ENCODE measurements around the gene DOCK1.
"Not testable (repeated sequence)": the region's sequence is repeated elsewhere in the genome, so short reads cannot be mapped to it uniquely, and the experiment has no call there.

The DOCK1 gene

GRCh38 chr10:126904818-126905701 is at the start of gene DOCK1:
DOCK1 (plus strand) TSS chr10:126905428; CDS start chr10:126905518, 90 bp downstream.
- DNase-seq = no peak

DNA sequence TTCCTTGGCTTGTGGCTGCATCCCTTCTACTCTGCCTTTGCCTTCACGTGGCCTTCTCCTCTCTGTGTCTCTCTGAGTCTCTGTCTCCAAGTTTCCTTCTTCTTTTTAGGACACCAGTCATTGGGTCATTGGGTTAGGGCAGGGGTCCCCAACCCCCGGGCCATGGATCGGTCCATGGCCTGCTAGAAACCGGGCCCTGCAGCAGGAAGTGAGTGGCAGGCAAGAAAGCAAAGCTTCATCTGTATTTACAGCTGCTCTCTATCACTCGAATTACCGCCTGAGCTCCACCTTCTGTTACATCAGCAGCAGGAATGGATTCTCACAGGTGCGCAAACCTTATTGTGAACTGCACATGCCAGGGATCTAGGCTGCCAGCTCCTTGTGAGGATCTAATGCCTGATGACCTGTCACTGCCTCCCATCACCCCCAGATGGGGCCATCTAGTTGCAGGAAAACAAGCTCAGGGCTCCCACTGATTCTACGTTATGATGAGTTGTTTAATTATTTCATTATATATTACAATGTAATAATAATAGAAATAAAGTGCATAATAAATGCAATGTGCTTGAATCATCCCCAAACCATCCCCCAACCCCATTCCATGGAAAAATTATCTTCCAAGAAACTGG is 47.9 kb upstream of the DOCK1 start:
- DNase-seq = no peak

DNA sequence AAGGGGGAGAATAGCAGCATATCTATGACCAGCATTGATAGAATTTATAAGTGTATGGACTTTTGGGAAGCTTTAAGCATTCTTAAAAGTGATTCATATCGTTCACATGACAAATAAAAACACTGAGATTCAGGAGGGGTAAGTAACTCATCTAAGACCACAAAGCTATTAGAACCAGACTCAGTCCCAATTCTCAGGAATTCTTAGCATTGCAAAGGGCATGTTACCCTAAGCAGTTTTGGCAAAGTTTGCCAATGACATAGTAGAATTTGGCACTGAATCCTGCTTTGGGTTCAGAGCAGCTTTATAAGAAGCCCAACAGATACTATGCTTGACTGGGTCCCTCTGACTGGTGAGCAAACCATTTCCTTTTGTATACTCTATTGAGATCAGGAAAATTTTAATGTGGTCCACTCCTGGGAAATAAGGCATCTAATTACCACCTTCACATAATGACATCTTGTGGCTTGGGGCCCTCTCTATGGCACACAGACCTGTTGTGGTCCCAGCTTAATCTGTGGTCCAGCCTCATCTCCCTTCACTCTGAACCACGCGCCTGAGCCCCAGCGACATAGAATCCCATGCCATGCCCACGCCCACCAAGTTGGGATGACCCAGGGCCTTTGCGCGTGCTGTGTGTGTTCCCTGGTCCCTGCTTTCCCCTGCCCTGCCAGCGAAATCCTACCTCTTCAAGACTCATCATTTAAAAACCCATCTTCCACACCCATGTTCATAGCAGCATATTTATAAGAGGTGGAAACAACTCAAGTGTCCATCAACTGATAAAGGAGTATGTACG is 37.5 kb upstream of the DOCK1 start:
- no peak for DNase-seq

- DNase-seq = no peak
Measured at GRCh38 chr10:126868371-126868770, 36.9 kb upstream of the DOCK1 start.

- no peak for DNase-seq
Measured at GRCh38 chr10:126872135-126872534, 33.1 kb upstream of the DOCK1 start.

- no peak for DNase-seq
Measured at GRCh38 chr10:126872768-126873167, 32.5 kb upstream of the DOCK1 start.

DNA sequence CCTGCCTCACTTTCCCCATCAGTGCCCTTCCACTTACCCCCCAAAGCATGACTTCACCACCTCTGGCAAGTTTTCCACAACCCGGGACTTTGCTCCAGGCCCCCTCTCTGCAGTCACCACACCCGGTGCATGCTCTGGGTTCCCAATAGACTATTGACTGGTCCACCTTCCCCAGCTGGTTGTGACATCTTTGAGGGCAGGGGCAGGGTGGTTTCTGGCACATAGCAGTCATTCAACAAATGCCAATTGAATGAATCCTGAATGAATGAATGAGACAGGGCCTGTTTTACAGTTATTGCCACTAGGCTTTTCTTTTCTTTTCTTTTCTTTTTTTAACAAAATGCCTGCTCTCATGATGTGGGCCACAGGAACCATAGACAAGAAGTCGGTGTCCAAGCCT is 28.8 kb upstream of the DOCK1 start:
- no peak for DNase-seq

DNA sequence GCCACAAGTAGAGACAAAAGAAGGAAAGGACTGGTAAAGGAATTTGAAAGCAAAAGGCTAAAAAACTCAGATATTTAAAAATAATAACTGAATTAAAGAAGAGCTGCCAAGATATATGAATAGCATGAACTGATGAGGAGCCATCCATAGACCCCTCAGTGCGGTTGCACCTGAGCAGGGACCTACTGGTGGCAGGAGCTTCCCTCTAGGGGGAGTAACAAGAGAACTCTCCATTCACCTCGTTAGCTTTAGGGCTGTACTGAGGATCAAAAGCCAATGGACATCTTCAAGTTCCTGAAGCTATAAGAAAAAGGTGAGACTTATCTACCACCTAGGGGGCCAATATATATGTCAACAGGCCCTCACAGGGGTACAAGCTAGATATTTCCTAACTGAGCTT is 27.8 kb upstream of the DOCK1 start:
- DNase-seq = no peak

GRCh38 chr10:126878594-126878993 is 26.6 kb upstream of the DOCK1 start:
- DNase-seq = no peak

DNA sequence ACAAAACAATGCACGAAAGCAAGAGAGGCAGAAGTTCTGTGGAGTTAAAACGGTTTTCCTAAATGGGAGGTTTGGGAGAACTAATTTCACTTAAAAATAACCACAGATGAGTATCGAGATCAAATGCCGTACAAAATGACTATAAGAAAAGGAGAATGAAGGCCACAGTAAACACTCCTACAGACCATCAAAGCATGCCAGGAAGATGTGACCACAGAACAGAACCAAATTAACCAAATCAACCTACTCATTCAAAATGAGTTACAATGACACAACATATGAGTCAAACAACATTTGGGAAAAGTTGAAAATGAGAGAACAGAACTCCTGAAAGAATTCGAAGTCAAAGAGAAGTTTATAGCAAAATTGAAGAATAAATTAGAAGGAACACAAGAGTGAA is 24.3 kb upstream of the DOCK1 start:
- DNase-seq = no peak

- DNase-seq = not testable (repeated sequence)
Measured at GRCh38 chr10:126882055-126882454, 23.2 kb upstream of the DOCK1 start.

- DNase-seq = not testable (repeated sequence)
Measured at GRCh38 chr10:126888436-126888835, 16.8 kb upstream of the DOCK1 start.

DNA sequence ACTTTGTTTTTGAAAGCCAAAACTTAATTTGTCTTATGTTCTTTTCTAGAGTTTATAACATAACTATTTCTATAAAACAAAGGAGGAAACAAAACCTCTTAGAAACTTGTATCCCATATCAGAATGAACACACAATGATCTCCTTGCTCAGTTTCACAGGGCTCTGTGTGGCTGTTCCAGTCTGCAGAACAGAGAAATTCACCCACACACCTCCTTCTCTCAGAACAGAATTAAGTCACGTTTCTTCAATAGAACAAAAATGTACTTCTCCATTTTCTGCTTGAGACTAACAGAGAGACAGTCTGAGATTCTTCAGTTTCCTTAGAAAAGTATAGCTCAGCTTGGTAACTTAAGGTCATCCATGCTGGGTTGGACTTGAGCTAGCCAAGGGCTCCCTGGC is 15.8 kb upstream of the DOCK1 start:
- no peak for DNase-seq

DNA sequence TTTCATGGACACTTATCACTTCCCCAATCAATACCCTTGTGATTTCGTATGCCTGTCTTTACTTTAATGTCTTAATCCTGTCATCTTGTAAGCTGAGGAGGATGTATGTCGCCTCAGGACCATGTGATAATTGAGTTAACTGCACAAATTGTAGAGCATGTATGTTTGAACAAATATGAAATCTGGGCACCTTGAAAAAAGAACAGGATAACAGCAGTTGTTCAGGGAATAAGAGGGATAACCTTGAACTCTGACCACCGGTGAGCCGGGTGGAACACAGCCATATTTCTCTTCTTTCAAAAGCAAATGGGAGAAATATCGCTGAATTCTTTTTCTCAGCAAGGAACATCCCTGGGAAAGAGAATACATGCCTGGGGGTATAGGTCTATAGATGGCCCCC is 14.4 kb upstream of the DOCK1 start:
- DNase-seq = not testable (repeated sequence)

DNA sequence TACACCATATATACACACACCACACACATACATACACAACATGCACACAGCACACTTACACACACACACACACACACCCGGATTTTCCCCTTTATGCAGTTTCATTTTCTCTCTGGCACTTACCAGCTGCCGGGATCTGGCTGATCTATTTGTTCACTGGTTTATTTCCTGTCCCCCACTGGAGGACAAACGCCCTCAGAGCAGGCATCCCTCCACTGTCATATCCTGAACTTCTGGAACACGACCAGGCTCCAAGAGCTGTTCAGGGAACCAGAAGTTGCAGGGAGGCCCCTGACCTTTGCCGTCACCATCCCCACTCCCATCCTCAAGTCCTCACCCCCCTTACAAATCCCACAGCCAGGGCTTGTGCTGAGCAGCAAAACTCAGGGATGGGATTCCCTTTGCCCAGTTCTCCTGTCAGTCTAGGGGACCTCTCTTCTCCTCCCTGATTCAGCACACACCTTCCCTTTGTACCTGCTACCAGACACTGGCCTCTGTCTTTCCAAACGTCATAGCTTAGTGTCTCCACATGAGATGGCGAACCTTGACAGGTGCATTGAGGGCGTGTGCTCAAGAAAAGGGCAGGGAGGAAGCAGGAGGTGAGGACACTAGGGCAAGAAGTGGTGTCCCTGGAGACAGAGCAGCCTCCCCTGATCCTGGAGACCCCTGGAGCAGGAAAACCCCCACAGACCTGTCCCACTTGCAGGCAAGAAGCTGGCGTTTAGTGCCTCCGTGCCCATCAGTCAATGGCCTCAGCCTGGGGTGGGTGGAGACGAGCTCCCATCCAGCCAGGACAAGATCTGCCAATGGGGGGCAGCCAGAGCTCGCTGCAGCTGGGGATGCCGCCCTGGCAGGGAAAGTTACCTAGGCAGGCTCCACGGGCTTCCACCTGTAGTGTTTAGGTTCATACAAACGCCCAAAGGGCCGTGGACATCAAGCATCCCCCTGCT is 12.7 kb upstream of the DOCK1 start:
- no peak for DNase-seq

- no peak for DNase-seq
Measured at GRCh38 chr10:126893206-126893605, 12.0 kb upstream of the DOCK1 start.

DNA sequence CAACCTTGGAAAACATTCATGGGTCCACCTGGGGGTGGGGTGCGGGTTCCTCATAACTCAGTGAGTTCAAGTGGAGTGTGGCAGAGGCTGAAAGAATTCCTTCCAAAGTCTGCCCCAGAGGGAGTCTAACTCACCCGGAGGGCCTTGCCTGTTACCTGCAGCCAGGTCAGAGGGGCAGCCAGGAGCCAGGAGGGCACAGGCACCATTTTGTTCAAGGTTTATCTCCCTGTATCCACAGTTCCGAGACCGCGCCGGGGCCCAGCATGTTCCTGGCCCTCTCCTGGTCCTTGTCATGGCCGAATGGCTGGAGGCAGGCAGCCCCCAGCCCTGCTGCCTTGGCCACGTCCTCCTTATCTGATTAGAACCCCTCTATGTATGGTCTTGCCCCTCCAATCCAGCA is 11.4 kb upstream of the DOCK1 start:
- DNase-seq = no peak

GRCh38 chr10:126895214-126895781 is 9.9 kb upstream of the DOCK1 start:
- no peak for DNase-seq

DNA sequence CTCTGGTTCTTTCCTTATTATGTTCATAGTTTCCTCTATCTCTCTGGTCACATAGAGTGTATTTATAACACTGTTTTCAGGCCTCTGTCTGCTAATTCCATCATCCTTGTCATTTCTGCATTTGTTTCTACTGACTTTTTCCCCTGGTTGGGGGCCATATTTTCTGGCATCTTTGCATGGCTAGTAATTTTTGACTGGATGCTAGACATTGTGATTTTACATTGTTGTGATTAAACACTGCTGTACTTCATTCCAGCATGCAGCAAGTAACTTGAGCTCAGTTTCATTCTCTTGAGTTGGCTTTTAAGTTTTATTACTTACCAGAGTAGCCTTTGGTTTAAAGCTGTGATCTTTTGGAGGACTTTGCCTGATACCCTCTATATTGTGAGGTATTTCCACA is 6.8 kb upstream of the DOCK1 start:
- no peak for DNase-seq

DNA sequence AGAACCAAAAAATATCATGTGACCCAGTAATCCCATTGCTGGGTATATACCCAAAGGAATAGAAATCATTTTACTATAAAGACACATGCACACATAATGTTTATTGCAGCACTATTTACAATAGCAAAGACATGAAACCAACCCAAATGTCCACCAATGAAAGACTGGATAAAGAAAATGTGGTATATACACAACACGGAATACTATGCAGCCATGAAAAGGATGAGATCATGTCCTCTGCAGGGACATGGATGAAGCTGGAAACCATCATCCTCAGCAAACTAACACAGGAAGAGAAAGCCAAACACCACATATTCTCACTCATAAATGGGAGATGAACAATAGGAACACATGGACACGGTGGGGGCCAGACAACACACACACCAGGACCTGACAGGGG is 5.7 kb upstream of the DOCK1 start:
- not testable (repeated sequence) for DNase-seq

DNA sequence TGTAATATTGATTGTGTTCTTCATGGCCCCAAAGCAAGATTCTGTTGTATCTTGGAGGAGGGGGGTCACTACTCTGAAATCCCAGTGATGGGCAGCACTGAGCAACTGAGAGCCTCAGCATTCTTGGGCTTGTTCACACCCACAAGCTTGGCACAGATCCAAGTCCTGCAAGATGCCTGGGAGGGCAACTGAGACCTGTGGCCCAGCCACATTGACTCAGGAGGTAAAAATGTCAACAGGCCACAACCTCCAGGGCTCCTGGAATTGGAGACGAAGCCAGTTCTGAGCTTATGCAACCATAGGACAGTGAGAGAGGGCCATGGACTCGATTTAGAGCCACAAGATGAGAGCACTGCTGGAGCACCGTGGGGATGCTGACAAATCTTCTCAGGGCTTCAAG is 3.1 kb upstream of the DOCK1 start:
- DNase-seq = no peak
